Mammary epithelial cell (primary cell): Measurements from ENCODE around the gene ZIC2.
A peak's percentile ranks its signal among the peaks of the same experiment; 100 is the strongest.

Experiments used
- EZH2 ChIP-seq: IDR thresholded peaks from 2 replicates; pipeline ENCODE4 v1.6.1; 2012; ENCODE audit warnings: low read length, inconsistent platforms, borderline replicate concordance
- TF ChIP-seq, protein P1 (sequence below), 2 donors: IDR thresholded peaks in 1 of 2; conservative IDR thresholded peaks in 1 of 2; 2 replicates each; pipeline ENCODE4 v1.5.1; 2011 to 2012; ENCODE audit warnings: inconsistent platforms in 2 of 2, low read length in 2 of 2, mild to moderate bottlenecking in 2 of 2, control low read depth in 1 of 2, low read depth in 1 of 2; ENCODE audit not compliant: insufficient read depth in 1 of 2; ENCODE audit errors: extremely low read depth in 1 of 2

DNA sequence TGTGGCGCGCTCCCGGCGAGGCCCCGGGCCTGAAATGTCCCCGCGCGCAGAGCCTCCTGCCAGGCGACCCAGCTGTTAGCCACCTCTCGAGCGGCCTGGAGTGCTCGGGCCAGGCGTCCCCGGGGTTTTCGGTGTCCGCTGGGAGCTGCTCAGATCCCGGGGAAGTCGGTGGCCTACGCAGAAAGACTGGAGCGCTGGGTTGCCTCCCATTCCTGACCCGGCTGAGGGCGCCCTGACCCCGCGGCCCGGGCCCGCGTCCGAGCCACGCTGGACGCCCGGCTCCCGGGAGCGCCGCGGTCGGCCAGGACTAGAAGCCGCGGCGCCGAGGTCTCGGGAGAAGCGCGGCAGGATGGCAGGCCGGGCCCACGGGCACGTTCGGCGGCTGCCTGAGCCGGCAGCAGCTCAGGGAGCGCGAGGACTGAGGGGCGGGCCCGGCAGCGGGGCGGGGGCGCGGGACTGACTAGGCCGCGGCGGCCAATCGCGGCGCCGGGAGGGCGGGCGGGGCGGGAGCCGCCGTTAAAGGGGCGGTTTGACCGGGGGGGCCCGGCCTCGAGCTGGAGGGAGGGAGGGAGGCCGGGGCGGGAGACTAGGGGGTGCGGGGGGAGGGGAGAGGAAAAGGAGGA is 1.3 kb upstream of the ZIC2 start:
- TF ChIP-seq, protein P1, sequence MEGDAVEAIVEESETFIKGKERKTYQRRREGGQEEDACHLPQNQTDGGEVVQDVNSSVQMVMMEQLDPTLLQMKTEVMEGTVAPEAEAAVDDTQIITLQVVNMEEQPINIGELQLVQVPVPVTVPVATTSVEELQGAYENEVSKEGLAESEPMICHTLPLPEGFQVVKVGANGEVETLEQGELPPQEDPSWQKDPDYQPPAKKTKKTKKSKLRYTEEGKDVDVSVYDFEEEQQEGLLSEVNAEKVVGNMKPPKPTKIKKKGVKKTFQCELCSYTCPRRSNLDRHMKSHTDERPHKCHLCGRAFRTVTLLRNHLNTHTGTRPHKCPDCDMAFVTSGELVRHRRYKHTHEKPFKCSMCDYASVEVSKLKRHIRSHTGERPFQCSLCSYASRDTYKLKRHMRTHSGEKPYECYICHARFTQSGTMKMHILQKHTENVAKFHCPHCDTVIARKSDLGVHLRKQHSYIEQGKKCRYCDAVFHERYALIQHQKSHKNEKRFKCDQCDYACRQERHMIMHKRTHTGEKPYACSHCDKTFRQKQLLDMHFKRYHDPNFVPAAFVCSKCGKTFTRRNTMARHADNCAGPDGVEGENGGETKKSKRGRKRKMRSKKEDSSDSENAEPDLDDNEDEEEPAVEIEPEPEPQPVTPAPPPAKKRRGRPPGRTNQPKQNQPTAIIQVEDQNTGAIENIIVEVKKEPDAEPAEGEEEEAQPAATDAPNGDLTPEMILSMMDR (conservative IDR thresholded peaks at IDR 0.05 in 1 of 2, IDR thresholded peaks at IDR 0.05 in 1 of 2; ENCODE audit: extremely low read depth in 1 of 2, insufficient read depth in 1 of 2, low read depth in 1 of 2, low read length in 2 of 2) = no peak
- TF ChIP-seq EZH2 = peak; percentile 1
